OCI-M1 (cell line): ENCODE results near the gene VPS8.
A peak's percentile ranks its signal among the peaks of the same experiment; 100 is the strongest.
"Not testable (repeated sequence)": the region's sequence is repeated elsewhere in the genome, so short reads cannot be mapped to it uniquely, and the experiment has no call there.

Experiments
- DNase-seq: peaks from one replicate; lab custom pipeline; 2025; lab: John Stamatoyannopoulos, UW

Gene VPS8

GRCh38 chr3:184864000-184864399 is 52.0 kb downstream of the VPS8 start:
- DNase-seq = no peak

DNA sequence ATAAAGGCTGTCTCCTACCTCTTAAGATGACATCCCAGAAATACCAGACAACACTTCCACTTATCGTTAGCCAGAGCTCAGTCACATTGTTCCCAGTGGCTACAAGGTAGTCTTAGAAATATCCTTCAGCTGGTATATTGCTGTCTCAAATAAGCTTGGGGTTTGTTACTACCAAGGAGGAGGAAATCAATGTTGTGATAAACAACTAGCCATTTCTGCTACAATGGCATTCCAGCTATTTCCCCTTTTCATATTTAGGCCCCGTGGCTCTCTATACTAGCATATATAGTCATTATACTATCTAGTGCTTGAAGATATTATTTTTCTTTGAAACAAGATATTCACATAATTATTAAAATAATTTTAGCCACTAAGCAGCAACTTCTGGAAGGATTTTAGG is 56.5 kb downstream of the VPS8 start:
- no peak for DNase-seq

GRCh38 chr3:184872200-184872599 is 60.2 kb downstream of the VPS8 start:
- no peak for DNase-seq

DNA sequence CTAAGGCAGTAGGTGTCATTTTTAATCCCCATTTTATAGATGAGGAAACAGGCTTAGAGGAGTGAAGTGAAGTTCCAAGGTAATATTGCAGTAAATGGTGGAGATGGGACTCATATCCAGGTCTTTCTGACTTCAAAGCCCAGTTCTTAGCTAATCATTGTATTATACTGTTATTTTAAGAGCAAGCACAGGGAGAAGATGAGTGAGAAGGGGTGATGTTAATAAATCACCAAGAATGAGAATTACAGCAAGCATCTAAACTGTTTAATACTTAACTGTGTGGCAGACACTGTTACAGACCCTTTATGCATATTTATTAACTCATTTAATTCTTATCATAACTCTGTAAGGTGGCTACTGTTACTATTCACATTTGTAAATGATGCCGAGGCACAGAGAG is 61.2 kb downstream of the VPS8 start:
- no peak for DNase-seq

GRCh38 chr3:184874709-184875644 is 63.0 kb downstream of the VPS8 start:
- peak; percentile 57 for DNase-seq

DNA sequence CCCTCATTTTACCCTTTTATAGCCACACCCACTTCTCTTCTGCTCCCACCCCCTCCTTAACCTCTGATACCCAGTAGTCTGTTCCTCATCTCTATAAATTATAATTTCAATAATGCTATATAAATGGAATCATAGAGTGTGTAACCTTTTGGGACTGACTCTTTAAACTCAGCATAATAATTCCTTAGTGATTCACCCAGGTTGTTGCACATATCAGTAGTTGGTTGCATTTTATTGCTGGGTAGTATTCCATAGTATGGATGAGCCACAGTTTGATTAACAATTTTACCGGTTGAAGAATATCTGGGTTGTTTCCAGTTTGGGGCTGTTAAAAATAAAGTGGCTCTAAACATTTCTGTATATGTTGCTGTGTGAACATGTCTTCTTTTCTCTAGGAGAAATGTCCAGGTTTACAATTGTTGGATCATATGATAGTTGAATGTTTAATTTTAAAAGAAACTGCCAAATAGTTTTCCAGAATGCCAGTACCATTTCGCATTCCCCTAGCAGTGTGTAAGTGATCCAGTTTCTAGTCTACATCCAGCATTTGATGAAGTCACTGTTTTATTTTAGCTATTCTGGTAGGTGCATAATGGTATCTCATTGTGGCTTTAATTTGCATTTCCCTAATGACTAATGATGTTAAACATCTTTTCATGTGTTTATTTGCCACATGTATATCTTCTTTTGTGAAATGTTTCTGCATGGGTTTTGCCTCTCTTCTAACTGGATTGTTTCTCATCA is 68.5 kb downstream of the VPS8 start:
- DNase-seq = no peak

DNA sequence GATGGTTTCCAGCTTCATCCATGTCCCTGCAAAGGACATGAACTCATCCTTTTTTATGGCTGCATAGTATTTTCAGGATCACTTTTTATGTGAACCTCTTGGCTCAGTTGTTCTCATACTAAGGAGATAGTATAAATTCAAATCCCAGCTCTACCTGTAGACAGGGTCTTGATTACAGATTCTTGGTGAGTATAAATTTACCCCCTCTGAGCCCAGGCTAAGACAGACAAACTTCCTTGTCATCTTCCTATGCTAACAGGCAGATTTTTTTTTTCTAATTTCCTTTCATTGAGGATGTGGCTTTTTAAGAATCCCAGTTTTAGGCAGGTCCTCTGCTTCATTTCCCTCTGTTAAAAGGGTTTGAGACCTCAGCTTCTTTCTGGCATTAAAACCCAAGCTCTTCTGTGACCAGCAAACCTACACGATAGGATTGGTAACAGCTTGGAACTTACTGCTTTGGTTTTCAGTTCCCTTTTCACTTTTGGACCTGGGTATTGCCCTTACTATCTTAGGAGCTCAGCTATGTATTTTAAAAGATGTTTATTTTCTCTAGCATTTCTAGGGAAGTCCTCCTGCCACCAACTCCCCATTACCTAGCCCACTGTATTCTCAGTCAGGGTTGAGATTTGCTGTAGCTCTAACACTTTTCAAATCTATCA is 72.5 kb downstream of the VPS8 start:
- no peak for DNase-seq

- DNase-seq = no peak
These were observed 73.1 kb downstream of the VPS8 start for GRCh38 chr3:184885112-184885511.

DNA sequence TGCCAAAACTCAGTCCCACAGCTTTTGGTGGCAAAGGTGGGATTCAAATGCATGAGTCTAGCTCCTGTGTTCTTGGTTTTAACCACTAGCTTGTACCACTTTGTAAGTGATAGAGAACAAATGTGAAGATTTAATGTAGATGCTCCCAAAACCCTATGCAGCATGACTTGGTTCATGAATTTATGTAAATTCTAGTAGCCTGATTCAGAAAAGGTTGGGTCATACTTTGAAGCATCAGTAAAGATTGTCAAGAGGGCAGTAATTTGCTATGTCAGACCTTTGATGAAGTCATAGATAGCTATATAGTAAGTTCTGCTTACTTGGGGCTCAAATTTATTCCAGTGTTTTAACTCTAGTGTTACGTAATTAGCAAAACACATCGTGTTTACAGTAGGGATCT is 75.6 kb downstream of the VPS8 start:
- DNase-seq = no peak

GRCh38 chr3:184889312-184889904 is 77.4 kb downstream of the VPS8 start:
- DNase-seq = no peak

GRCh38 chr3:184894051-184894450 is 82.1 kb downstream of the VPS8 start:
- no peak for DNase-seq

DNA sequence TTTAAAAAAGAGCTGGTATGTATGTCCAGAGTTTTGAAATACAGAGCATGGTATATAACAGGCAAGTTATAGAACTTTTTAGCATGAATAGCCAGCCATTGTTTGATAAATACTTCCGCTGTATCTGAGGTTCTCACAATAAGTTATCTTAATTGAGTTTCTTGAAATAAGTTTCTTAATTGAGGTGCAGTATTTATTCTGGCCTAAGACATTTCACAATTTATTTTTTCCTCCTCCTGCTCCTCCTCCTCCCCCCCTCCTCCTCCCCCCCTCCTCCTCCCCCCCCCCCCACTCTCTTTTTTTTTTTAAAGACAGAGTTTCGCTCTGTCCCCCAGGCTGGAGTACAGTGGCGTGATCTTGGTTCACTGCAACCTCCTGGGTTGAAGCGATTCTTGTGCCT is 83.4 kb downstream of the VPS8 start:
- DNase-seq = no peak

DNA sequence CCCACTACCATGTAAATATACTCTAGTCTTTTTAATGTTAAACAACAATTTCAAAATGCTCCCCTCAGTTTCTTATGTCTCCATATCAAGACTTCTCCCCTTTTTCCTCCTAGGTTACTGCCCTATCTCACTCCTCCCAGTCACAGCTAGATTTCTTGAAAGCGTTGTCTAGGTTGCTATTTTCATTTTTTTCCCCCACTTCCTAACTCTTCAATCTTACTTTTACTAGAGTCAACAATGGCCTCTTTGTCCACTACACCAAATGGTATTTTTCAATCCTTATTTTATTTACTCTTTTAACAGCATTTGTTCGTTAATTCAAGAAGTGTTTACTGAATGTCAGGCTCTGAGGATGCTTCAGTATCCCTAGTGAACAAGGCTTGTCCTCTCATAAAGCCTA is 84.4 kb downstream of the VPS8 start:
- DNase-seq = no peak

GRCh38 chr3:184899953-184900595 is 88.1 kb downstream of the VPS8 start:
- no peak for DNase-seq

DNA sequence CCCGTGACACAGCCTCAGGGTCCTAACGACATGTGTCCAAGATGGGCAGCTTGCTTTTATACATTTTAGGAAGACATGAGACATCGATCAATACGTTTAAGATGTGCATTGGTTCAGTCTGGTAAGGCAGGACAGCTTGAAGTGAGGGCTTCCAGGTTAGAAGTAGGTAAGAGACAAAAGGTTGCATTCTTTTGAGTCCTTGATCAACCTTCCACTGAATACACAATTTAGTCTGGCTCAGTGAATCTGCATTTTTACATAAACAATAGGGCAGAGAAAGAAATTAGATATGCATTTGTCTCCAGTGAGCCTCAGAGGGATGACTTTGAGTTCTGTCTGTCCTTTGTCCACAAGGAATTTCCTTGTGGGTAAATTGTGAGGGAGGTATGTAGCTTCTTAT is 95.1 kb downstream of the VPS8 start:
- DNase-seq = not testable (repeated sequence)

GRCh38 chr3:184907681-184908649 is 96.0 kb downstream of the VPS8 start:
- no peak for DNase-seq

- no peak for DNase-seq
These were observed 96.9 kb downstream of the VPS8 start for GRCh38 chr3:184908859-184909258.

- no peak for DNase-seq
These were observed 98.7 kb downstream of the VPS8 start for GRCh38 chr3:184910664-184911063.

DNA sequence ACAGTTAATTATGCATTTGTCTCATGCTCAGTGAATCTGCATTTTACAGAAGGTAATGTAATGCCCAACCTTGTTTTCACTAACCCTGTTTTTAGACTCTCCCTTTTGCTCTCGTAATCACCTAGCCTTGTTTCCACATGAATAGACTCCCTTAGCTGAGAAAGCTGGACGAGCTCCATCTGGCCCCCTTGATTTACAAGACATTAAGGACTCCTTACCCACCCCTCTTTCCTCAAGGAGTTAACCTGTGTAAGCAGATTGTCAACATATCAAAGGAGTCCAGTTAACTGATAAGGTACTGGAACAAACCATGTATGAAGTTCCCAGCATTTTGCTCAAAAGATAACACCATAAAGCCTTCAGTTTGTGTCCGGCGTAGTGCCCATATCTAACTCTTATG is 99.6 kb downstream of the VPS8 start:
- DNase-seq = peak; percentile 52

DNA sequence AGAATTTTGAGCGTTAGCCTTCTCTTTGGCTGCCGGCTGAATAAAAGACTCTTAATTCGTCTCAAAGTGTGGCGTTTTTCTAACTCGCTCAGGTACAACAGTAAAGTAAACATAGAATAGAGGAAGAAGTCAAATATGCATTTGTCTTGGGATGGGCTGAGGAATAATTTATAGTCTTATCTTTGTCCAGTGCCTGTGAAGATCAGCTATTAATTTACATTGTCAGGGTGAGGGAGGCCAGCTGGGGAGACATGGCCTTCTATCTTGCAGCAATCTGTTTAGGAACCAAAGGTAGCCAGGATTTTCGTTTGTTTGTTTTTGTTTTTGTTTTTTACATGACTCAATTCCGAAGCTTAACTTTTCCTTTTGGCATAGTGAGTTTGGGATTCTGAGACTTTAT is 100.2 kb downstream of the VPS8 start:
- DNase-seq = no peak

- DNase-seq = no peak
These were observed 102.7 kb downstream of the VPS8 start for GRCh38 chr3:184914628-184915027.
